GM19372 (cell line): ENCODE data around the gene MRPL33.
"Not testable (repeated sequence)": the region's sequence is repeated elsewhere in the genome, so short reads cannot be mapped to it uniquely, and the experiment has no call there.

Experiments used
- ATAC-seq: cut with Tn5 transposase; IDR thresholded peaks from one replicate; pipeline ENCODE4 v1.9.1; 2021; ENCODE audit warnings: mild to moderate bottlenecking, low read depth, moderate library complexity; ENCODE audit not compliant: unreplicated experiment

MRPL33 gene

GRCh38 chr2:27739058-27739373 lies 32.5 kb upstream of the MRPL33 start:
- ATAC-seq, result no peak

DNA sequence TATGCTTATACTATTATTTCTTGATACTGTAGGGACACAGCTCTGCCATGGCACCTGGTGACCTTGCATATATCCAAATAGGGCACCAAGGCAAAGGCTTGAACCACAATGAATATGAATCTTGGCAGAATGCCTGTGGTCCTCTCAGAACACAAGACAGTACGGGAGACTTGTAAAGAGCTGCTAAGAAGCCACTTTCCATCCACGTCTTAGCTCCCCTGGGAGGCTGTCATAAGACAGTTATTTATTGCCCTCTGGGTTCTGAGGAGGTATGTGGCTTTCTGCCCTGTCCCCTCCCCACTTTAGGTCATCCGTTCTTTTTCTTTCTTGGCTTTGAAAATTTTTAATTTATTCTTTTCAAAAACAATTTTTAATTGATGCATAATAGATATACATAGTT lies 29.8 kb upstream of the MRPL33 start:
- ATAC-seq, result no peak

GRCh38 chr2:27742571-27742970 lies 28.9 kb upstream of the MRPL33 start:
- ATAC-seq, result no peak

DNA sequence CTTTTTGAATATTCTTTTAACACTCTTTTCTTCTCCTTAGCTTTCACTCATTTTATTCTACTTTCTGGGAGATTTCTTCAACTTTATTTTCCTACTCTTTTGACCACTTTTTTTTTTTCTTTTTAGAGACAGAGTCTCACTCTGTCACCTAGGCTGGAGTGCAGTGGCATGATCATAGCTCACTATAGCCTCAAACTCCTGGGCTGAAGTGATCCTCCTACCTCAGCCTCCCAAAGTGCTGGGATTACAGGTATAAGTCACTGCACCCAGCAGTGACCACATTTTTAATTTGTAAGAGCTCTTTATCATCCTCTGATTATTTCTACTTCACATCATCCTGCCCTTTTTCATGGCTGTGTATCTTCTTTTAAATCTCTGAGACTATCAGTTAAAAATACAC lies 26.0 kb upstream of the MRPL33 start:
- ATAC-seq, result not testable (repeated sequence)

DNA sequence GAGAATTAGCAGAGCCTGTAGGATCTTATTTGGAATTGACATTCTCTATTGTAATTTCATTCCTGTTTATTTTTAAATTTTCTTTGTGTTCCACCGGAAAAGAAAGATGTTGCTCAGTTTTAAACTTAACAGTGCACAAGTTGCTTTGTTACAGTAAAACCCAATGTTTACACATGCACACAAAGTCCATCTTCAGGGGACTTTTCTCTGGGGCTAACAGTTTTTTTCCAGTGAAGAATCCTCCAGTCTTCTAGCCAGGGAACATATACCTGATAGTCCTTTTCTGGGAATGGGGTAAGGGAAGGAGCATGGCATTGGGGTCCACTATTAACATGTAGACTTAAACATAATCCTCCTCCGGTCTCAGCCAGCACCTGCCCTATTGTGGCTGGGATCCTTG lies 25.2 kb upstream of the MRPL33 start:
- no peak for ATAC-seq

DNA sequence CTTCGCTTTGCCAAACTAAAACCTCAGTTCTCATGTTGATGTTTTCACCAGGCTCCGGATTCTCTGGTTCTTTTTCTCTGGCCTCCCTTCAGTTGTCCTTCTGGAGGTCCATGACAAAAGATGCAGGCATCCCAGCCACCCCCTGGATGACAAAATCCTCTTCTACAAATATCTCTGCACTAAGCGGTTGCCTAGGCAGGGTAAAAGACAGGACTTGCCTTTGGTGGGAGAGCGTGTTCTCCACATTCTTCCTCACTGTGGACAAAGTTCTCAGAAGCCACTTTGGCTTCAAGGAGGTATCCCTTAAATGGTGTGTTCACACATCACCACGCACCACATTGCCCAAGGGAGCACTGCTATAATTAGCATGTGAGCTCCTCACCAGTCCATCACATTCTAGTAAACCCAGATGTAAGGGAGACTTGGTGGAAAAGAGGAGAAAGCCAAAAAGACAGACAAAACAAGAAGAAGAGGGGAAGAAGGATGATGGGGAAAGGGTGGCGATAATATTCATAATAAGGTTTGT lies 23.6 kb upstream of the MRPL33 start:
- ATAC-seq, result no peak

DNA sequence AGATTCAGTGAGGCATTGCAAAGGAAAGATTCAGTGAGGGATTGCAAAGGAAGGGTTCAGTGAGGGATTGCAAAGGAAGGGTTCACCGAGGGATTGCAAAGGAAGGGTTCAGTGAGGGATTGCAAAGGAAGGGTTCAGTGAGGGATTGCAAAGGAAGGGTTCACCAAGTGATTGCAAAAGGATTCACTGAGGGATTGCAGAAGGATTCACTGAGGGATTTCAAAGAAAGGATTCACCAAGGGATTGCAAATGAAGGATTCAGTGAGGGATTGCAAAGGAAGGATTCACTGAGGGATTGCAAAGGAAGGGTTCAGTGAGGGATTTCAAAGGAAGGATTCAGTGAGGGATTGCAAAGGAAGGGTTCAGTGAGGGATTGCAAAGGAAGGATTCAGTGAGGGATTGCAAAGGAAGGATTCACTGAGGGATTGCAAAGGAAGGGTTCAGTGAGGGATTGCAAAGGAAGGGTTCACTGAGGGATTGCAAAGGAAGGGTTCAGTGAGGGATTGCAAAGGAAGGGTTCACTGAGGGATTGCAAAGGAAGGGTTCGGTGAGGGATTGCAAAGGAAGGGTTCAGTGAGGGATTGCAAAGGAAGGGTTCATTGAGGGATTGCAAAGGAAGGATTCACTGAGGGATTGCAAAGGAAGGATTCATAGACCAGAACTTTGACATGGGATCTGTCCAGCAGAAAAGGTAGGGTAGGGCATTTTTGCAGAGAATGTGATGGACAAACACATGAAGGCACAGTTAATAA lies 22.5 kb upstream of the MRPL33 start:
- not testable (repeated sequence) for ATAC-seq

DNA sequence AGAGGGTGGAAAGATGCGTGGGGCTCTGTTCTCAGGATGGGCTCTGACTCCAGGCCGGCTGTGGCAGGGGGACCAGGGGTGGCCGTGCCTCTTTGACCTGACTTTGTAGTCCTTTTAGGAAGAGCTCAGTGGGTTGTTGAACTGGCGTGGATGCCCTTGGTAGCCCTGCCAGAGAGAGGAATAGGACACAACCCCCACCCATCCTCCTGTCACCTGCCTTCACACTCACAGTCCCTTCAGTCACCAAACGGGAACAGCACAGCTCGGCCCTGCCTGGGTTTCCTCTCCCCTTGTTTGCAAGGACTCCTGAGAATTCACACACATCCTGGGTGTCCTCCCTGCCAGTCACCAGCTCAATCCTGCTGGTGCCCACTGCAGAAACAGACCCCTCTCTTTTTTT lies 20.1 kb upstream of the MRPL33 start:
- ATAC-seq, result no peak

- ATAC-seq, result no peak
These were observed 18.8 kb upstream of the MRPL33 start for GRCh38 chr2:27752551-27753237.

- ATAC-seq, result no peak
These were observed 17.4 kb upstream of the MRPL33 start for GRCh38 chr2:27754138-27754588.

DNA sequence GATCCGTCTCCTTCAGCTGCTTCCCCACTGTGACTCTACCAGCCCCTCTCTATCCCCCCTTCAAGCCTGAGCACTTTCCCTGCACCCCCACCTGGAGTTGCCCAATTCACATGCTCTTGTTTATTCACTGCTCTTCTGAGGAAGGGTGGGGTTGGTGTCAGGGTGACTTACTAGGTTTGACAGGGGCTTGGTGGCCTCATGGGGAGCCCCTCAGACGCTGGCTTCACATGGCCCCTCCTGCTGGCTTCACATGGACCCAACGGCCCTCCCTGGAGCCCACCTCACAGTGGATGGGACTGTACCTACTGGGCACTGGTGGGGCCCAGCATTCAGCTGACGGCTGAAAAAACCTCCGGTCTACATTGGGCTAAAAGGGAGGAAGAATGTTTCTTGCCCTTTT lies 16.7 kb upstream of the MRPL33 start:
- ATAC-seq, result no peak

- ATAC-seq, result no peak
These were observed 15.4 kb upstream of the MRPL33 start for GRCh38 chr2:27756091-27756490.

GRCh38 chr2:27756544-27757498 lies 14.7 kb upstream of the MRPL33 start:
- ATAC-seq, result no peak

DNA sequence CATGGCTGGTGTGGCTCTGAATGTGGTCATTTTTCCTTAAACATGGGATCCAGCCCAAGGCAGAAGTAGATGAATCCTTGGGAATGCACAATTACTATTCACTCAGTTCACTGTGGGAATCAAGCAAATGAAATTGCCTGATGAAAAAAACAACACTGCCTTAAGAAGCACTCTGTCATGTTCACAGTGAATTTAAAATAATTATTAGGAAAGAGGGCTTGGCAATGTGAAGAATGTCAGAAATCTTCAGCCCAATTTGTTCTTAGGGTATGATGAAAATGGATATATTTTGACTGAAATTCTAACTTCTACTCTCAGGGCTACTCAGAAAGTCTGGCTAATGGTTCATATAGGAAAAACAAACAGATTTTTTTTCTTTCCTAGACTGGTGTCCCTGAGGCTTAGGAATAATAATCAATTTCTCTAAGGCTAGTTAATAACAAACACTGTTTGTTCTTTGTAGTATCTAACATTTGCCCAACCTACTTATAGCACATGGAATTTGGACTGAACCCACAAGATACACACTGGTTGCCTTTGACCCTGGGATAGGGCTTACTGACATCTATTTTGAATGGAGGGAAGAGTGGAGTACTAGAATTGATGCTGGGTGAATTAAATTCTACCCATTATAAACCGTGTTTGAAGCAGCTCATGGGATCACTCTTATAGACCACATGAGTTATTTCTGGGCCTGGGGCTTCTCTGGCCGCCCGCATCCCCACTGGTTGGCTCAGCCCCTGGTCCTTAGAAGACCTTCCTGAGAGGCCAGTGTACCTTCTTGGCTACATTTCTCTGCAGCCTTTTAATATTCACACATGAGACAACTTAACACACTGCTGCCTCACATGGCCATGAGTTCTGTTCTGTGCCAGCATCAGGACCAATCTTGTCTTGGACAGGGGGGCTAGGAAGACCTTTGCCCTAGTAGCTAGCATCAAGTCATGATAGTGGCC lies 8.3 kb upstream of the MRPL33 start:
- no peak for ATAC-seq

- ATAC-seq, result no peak
These were observed 7.6 kb upstream of the MRPL33 start for GRCh38 chr2:27763907-27764267.

- ATAC-seq, result not testable (repeated sequence)
These were observed 7.0 kb upstream of the MRPL33 start for GRCh38 chr2:27764526-27764925.

DNA sequence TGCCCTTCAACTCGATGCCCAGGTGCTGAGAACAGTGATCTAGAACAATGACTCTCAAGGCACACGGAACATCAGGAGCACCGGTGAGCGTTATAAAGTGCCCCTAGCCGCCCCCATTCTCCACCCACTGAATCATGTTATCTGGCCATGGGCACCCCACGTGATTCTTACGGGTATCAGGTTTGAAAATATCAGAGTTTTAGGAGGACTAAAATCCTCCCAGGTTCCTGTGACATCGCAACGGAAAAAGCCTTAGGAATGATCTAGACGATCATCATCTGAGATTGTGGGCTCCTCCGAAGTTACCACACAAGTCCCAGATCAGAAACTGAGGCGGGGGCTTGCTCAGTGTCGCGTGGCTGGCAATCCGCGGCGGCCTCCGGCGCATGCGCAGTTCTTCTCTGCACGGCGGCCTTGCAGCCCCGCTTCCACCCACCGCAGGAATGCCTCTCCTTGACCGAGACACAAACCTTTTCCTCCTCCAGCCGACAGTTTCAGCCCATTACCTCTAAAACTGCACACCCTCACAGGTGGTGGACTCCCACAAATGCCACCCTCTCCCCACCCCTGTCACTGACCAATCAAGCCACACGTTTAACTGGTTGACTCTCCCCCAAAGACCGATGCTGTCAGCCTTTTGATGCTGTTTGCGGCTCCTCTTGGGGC lies 5.8 kb upstream of the MRPL33 start:
- no peak for ATAC-seq

DNA sequence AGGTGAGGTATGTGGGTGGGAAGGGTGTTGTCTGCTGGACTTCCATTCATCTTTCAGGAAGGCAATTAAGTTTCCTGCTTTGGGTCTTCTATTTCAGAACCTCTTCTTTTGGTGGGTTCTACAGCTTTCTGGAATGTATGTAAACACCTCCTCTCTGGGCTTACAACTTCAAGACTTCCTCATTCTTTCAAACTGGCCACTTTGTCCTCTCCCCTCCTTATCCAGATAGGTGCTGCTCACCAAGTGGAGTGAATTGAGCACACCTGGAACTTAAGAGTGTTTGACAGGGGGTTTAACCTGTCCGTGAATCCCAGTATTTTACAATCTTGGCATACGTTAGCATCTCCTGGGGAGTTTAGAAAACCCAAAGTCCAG lies 5.2 kb upstream of the MRPL33 start:
- ATAC-seq, result no peak

DNA sequence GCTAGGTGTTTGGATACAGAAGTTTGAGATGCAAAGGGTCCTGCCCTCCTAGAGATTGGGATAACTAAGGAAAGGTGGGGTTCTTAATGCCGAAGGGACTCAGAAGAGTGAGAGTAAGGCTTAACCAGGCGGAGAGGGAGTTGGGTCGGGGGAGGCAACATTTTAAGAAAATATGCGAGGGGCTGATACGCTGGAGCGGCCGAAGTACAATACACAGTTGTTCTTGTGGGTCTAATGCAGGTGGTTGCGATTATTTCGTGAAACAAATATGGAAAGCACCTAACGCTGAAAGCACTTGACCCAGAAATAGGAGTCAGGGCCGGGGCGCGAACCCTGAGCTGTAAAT lies 344 bp upstream of the MRPL33 start:
- peak; percentile 22 for ATAC-seq

- no peak for ATAC-seq
These were observed 1.3 kb downstream of the MRPL33 start for GRCh38 chr2:27772804-27773203.
